ENCODE measurements around the gene NFIB.

NFIB gene

DNA sequence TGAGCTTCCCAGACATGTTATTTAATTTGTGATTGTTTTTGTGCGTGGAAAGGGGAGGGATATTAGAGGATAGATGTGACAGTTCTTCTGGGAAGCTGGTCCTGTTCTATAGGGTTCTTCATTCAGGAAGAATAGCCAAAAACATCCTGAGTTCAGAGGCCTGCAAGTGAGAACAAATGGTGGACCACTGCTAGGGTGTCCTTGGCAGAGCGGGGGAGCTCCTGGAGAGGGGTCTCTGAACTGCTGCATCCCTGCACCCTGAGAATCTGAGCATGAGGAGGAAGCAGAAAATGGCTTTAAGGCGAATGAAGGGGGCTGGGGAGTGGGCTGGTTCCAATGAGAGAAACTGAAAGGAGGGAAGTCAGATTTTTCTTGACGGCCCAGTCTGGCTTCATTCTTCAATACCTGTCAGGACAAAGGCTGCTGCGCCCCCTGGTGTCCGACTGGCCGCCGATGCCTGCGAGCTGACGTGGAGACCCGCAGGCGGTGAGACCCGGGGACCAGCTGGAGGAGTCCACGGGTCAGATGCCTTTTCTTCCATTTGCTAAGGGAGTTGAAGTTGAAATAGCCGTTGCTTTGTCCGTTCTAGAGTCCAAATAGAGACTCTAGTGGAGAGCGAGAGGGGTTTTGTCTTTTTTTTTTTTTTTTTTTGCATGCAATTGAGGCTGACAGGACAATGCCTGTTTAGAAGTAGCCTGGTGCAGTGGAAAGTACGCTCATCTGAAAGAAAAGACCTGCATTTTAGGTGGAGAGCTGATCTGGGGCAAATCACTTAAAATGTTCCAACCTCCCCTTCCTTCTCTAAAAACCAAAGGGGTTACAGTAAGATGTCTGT lies 39.5 kb upstream of the NFIB start:
- H3K27ac ChIP-seq, result no peak overlapping the region
- no peak for TF ChIP-seq ZFX (IDR thresholded peaks at IDR 0.05; ENCODE audit: borderline replicate concordance)
- TF ChIP-seq CTCF (IDR thresholded peaks at IDR 0.05), result peak; percentile 94

DNA sequence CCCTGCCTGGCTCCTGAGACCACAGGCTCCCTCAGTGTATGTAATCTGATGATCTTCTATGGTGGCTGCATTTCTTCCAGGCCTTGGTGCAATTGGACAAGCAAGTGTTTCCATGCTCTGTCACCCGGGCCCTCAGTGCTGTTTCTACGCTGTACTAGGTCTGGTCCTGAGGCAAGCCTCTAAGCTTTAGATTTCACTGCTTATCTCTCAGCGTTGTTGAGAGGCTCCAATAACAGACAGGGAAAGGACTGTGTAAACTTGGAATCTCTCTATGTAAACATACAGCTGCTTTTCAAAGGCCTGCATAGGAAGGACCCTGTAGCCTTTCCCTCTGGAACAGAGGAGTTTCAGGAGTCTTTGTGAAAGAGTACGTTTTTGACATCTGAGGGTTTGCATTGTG lies 38.6 kb upstream of the NFIB start:
- peak overlapping the region; percentile 26; the same call in 1 of the 2 replicates for H3K27ac ChIP-seq
- TF ChIP-seq ZFX (IDR thresholded peaks at IDR 0.05; ENCODE audit: borderline replicate concordance), result no peak
- no peak for TF ChIP-seq CTCF (IDR thresholded peaks at IDR 0.05)

DNA sequence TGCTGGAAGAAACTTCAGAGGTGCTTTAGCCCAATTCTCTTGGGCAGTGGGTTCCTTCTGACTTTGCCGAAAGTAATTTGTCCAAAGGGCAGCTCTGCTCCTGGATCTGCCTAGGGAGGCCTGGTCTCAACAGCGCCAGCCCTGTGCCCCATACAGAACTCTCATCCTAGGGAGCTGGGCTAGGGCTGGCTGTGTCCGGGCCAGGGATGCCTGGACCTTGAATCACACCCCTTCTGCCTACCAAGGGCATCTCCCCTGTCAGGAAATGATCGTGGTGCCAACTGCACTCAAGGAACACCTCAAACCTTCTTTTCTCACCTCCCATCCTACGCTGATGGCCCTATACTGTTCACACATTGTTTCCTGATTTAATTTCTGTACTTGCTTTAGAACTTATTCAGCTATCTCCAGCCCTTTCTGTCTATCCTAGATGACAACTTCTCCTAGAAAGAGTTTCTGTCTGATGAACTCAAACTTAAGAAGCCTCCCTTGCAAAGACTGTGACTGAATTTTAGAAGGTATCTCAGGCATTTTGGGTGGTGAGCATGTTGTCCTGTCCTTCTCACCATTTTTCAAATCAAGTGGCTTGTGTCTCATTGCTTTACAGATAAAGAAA lies 37.4 kb upstream of the NFIB start:
- H3K27ac ChIP-seq, result no peak overlapping the region
- TF ChIP-seq ZFX (IDR thresholded peaks at IDR 0.05; ENCODE audit: borderline replicate concordance), result no peak
- no peak for TF ChIP-seq CTCF (IDR thresholded peaks at IDR 0.05)

- no peak for TF ChIP-seq CTCF (IDR thresholded peaks at IDR 0.05)
- no peak for TF ChIP-seq ZFX (IDR thresholded peaks at IDR 0.05; ENCODE audit: borderline replicate concordance)
- no peak overlapping the region for H3K27ac ChIP-seq
Measured at GRCh38 chr9:14350754-14351153, 36.8 kb upstream of the NFIB start.

DNA sequence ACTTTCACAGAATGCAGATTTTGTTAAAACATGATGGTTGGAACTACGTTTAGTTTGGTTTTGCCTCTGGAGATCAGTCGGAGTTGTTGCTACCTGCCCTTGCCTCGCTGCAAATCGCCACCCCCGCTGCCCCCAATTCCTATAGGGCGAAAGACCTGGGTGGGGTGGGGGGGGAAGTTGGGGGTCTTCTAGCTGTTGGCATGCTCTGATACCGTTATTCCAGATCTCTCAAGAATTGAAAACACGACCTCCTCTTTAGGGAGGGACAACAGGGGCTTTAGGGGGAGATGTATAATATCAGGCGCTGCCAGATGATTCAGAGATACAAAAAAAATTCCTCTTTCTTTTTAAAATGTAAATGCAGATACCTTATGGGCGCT lies 36.4 kb upstream of the NFIB start:
- TF ChIP-seq ZFX (IDR thresholded peaks at IDR 0.05; ENCODE audit: borderline replicate concordance) (no peak), CTCF (IDR thresholded peaks at IDR 0.05) (no peak)
- H3K27ac ChIP-seq, result no peak overlapping the region

DNA sequence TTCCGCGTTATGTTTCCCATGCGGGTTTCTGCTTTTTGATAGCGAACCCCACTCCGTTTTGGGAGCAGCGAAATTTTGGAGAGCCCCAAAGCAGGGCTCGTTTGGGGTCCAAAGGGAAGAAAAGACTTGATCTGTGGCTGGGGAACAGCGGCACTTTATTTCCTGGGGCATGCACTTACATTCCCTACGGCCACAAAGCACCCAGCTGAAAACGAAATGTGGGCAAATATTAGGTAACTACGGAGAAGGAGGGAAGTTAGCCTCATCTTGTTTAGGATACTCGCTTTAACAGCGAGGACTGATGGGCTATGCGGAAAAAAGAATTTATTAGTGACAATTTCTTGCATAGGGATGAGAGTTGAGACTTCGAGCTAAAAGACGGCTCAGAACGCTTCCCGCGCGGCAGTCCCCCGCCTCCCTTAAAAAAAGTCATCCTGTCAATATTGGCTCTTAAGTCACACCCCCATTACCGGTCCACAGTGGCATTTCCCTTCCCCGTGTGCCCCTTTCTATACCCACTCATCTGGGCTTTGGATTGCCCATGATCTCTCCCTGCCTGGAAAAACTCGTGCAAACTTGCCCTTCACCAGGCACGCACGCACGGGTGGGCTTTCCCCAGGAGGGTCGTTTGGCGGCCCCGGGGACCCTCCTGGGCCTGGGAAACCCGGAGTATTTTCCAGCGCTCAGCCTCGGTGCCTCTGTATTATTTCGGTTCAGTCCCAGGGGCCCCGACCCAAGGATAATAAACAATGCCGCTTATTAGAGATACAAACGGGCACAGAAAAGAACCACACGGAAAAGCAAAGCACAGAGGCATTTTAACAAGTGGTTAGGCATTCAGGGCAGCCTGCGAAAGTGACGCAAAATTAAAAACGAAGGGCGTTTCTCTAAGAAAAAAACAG lies 35.8 kb upstream of the NFIB start:
- no peak for TF ChIP-seq CTCF (IDR thresholded peaks at IDR 0.05)
- TF ChIP-seq ZFX (IDR thresholded peaks at IDR 0.05; ENCODE audit: borderline replicate concordance), result no peak

More for the DNA sequence above, 35.8 kb upstream of the NFIB start:
- no peak overlapping the region for H3K27ac ChIP-seq

Data from 22Rv1 (cell line).